ENCODE data around the gene OVOL2.

The OVOL2 gene

GRCh38 chr20:18014411-18014810 lies 43.3 kb downstream of the OVOL2 start:
- DNase-seq (ENCODE audit: low read depth), result no peak
- H3K4me3 ChIP-seq (ENCODE audit: low read length), result no peak overlapping the region
- TF ChIP-seq, protein P1, sequence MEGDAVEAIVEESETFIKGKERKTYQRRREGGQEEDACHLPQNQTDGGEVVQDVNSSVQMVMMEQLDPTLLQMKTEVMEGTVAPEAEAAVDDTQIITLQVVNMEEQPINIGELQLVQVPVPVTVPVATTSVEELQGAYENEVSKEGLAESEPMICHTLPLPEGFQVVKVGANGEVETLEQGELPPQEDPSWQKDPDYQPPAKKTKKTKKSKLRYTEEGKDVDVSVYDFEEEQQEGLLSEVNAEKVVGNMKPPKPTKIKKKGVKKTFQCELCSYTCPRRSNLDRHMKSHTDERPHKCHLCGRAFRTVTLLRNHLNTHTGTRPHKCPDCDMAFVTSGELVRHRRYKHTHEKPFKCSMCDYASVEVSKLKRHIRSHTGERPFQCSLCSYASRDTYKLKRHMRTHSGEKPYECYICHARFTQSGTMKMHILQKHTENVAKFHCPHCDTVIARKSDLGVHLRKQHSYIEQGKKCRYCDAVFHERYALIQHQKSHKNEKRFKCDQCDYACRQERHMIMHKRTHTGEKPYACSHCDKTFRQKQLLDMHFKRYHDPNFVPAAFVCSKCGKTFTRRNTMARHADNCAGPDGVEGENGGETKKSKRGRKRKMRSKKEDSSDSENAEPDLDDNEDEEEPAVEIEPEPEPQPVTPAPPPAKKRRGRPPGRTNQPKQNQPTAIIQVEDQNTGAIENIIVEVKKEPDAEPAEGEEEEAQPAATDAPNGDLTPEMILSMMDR (IDR thresholded peaks at IDR 0.05; ENCODE audit: insufficient read depth, low read depth, low read length, missing control alignments), result no peak

GRCh38 chr20:18012901-18013300 lies 44.8 kb downstream of the OVOL2 start:
- DNase-seq (ENCODE audit: low read depth), result peak; percentile 55
- TF ChIP-seq, protein P1 (IDR thresholded peaks at IDR 0.05; ENCODE audit: insufficient read depth, low read depth, low read length, missing control alignments), result no peak
- H3K4me3 ChIP-seq (ENCODE audit: low read length), result no peak overlapping the region

- TF ChIP-seq, protein P1 (IDR thresholded peaks at IDR 0.05; ENCODE audit: insufficient read depth, low read depth, low read length, missing control alignments), result no peak
- no peak overlapping the region for H3K4me3 ChIP-seq (ENCODE audit: low read length)
- DNase-seq (ENCODE audit: low read depth), result no peak
Observed at GRCh38 chr20:18011951-18012645, 45.6 kb downstream of the OVOL2 start.

DNA sequence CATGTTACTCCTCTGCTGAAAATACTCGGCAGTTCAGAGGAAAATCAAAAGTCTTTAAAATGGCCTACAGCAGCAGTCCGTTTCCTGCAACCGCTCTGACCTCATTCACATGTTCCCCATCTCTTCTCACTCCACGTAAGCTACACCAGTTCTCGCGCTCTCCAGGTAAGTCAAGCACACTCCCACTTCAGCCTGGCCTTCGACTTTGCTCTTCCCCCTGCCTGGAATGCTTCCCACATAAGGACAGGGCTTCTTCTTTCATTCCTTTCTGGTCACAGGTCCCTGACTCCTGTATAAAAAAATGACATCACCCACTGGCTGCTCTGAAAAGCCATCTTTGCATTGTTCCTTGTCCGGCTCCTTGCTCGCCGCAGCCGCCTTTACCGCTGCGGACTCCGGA lies 46.2 kb downstream of the OVOL2 start:
- DNase-seq (ENCODE audit: low read depth), result no peak
- no peak overlapping the region for H3K4me3 ChIP-seq (ENCODE audit: low read length)
- TF ChIP-seq, protein P1 (IDR thresholded peaks at IDR 0.05; ENCODE audit: insufficient read depth, low read depth, low read length, missing control alignments), result no peak

GRCh38 chr20:18009116-18009515 lies 48.6 kb downstream of the OVOL2 start:
- TF ChIP-seq, protein P1 (IDR thresholded peaks at IDR 0.05; ENCODE audit: insufficient read depth, low read depth, low read length, missing control alignments), result no peak
- no peak for DNase-seq (ENCODE audit: low read depth)

DNA sequence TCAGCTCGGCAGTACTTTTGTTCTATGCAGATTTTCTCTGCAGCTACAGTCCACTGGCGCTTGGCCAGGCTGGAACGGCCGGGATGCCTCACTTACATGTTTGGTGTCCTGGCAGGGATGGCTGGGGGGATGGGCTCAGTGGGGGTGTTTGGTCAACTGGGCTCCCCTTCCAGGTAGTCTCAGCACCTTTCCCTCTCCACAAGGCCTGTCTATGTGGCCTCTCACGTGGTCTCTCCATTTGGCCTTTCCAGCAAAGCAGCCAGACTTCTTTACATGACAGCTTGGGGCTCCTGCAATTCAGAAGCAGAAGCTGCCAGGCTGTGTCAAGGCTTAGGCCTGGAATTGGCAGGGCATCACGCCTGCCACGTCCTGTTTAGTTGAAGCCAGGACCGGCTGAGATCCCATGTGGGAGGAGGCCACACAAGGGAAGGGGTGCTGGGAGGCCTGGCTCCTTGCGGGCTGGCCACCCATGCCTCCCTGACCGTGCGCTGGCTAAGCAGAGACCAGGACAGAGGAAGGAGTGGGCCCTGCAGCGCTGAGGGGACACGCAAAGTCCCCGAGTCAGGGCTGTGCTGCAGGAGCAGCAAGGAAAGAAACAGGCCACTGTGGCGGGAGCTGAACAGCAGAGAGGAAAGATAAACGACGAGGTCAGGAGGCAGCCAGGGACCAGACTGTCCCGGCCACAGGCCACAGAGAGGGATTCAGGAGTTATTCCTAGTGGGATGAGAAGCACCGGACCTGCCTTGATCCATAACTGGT lies 50.0 kb downstream of the OVOL2 start:
- no peak for DNase-seq (ENCODE audit: low read depth)
- H3K4me3 ChIP-seq (ENCODE audit: low read length), result no peak overlapping the region
- TF ChIP-seq, protein P1 (IDR thresholded peaks at IDR 0.05; ENCODE audit: insufficient read depth, low read depth, low read length, missing control alignments), result no peak

More at GRCh38 chr20:18009116-18009515, 48.6 kb downstream of the OVOL2 start:
- no peak overlapping the region for H3K4me3 ChIP-seq (ENCODE audit: low read length)

Data from epithelial cell of esophagus (primary cell).